HEK293 (cell line): ENCODE results near the gene RFXAP.

ENCODE experiments used
- CTCF ChIA-PET: fragments of 350-600 bp; formaldehyde crosslinking; extraction: SDS; loops from one replicate; lab custom pipeline; 2021; ENCODE audit warnings: antibody characterized with exemption; lab: Yijun Ruan, JAX
- POLR2A ChIA-PET: fragments of 300-600 bp; formaldehyde crosslinking; extraction: SDS; loops from one replicate; lab custom pipeline; 2020; ENCODE audit warnings: antibody characterized with exemption, inconsistent platforms; lab: Yijun Ruan, JAX
- H3K27ac ChIP-seq: fragments of 200-500 bp; sonication (Bioruptor generic); 2 replicates; pipeline ENCODE4 v1.5.1; 2014; ENCODE audit warnings: low read depth, low read length, control low read depth, inconsistent platforms; ENCODE audit errors: extremely low read depth
- H3K36me3 ChIP-seq, 2 experiments: fragments of 200-500 bp in 1 of 2; sonication (Bioruptor generic) in 1 of 2; 1 replicate in 1 of 2; 2 replicates in 1 of 2; pipeline ENCODE4 v1.5.1; 2014 to 2017; ENCODE audit warnings: inconsistent platforms in 2 of 2, low read length in 2 of 2; ENCODE audit not compliant: control insufficient read depth in 2 of 2, insufficient read depth in 1 of 2
- H3K4me1 ChIP-seq: fragments of 200-500 bp; sonication (Bioruptor generic); 2 replicates; pipeline ENCODE4 v1.5.1; 2014; ENCODE audit warnings: mild to moderate bottlenecking, low read length, inconsistent platforms; ENCODE audit not compliant: control insufficient read depth, insufficient read depth
- H3K4me3 ChIP-seq: 2 replicates; pipeline ENCODE4 v1.5.1; 2011; ENCODE audit warnings: low read depth, mild to moderate bottlenecking, control low read depth, low read length, moderate library complexity
- H3K9me3 ChIP-seq: fragments of 200-500 bp; sonication (Bioruptor generic); 2 replicates; pipeline ENCODE4 v1.5.1; 2014; ENCODE audit warnings: low read depth, low read length, inconsistent platforms; ENCODE audit not compliant: control insufficient read depth, insufficient read depth
- MYNN ChIP-seq: fragments of 450-650 bp; formaldehyde crosslinking; IDR thresholded peaks from 2 replicates; pipeline ENCODE4 v1.5.1; 2016; ENCODE audit warnings: missing biosample characterization, missing genetic modification characterization, borderline replicate concordance
- ZNF114 ChIP-seq: fragments of 450-650 bp; formaldehyde crosslinking; IDR thresholded peaks from 2 replicates; pipeline ENCODE4 v1.5.0; 2017; ENCODE audit warnings: missing biosample characterization, missing genetic modification characterization
- ZNF146 ChIP-seq: fragments of 450-650 bp; formaldehyde crosslinking; IDR thresholded peaks from 2 replicates; pipeline ENCODE4 v1.5.1; 2016; ENCODE audit warnings: missing biosample characterization, missing genetic modification characterization
- ZNF174 ChIP-seq: fragments of 450-650 bp; formaldehyde crosslinking; IDR thresholded peaks from 2 replicates; pipeline ENCODE4 v1.5.0; 2017; ENCODE audit warnings: missing biosample characterization, mild to moderate bottlenecking, missing genetic modification characterization
- ZNF274 ChIP-seq, 2 experiments: fragments of 200-500 bp in 1 of 2; fragments of 450-650 bp in 1 of 2; sonication (Bioruptor generic) in 1 of 2; formaldehyde crosslinking in 1 of 2; IDR thresholded peaks; 2 replicates each; pipeline versions ENCODE4 v1.5.1 to v1.6.1; 2014 to 2016; ENCODE audit warnings: borderline replicate concordance in 1 of 2, inconsistent platforms in 1 of 2, low read length in 1 of 2, missing biosample characterization in 1 of 2, missing genetic modification characterization in 1 of 2
- ZNF362 ChIP-seq: fragments of 450-650 bp; formaldehyde crosslinking; IDR thresholded peaks from 2 replicates; pipeline ENCODE4 v1.5.1; 2016; ENCODE audit warnings: missing biosample characterization, missing genetic modification characterization
- ZNF366 ChIP-seq: fragments of 450-650 bp; formaldehyde crosslinking; conservative IDR thresholded peaks from 2 replicates; pipeline ENCODE4 v1.5.1; 2016; ENCODE audit warnings: missing biosample characterization, missing genetic modification characterization
- ZNF629 ChIP-seq: fragments of 450-650 bp; formaldehyde crosslinking; IDR thresholded peaks from 2 replicates; pipeline ENCODE4 v1.5.1; 2017; ENCODE audit warnings: missing biosample characterization, missing genetic modification characterization
- ZNF664 ChIP-seq: fragments of 450-650 bp; formaldehyde crosslinking; IDR thresholded peaks from 2 replicates; pipeline ENCODE4 v1.5.1; 2016; ENCODE audit warnings: missing biosample characterization, missing genetic modification characterization
- ZNF704 ChIP-seq: fragments of 450-650 bp; formaldehyde crosslinking; IDR thresholded peaks from 2 replicates; pipeline ENCODE4 v1.5.1; 2016; ENCODE audit warnings: missing biosample characterization, missing genetic modification characterization
- ZSCAN16 ChIP-seq: fragments of 450-650 bp; formaldehyde crosslinking; IDR thresholded peaks from 2 replicates; pipeline ENCODE4 v1.5.1; 2016; ENCODE audit warnings: missing biosample characterization, missing genetic modification characterization
- ZSCAN23 ChIP-seq: fragments of 450-650 bp; formaldehyde crosslinking; IDR thresholded peaks from 2 replicates; pipeline ENCODE4 v1.5.1; 2016; ENCODE audit warnings: missing biosample characterization, missing genetic modification characterization
- TF ChIP-seq, protein P1 (sequence below): fragments of 450-650 bp; formaldehyde crosslinking; IDR thresholded peaks from 2 replicates; pipeline ENCODE4 v1.5.1; 2016; ENCODE audit warnings: missing biosample characterization, missing genetic modification characterization, borderline replicate concordance

The RFXAP gene

DNA sequence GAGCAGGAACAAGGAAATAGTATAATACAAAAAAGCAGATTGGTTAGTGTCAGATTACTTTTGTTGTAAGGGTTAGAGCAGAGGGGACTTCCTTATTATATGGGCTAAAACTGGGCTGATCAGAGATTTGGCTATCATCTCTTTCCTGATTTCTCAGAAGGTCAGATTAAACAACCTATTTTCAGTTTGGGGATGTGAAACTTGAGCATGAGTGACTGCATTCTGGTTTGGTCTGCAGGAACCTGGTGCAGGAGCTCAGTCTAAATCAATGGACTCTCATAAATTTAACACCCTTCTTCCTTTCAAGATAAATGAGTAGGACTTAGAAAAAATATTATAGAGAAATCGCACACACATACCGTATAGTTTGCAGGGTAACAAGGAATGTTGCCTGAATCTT lies 12.9 kb upstream of the RFXAP start (continued):
- TF ChIP-seq, protein P1, sequence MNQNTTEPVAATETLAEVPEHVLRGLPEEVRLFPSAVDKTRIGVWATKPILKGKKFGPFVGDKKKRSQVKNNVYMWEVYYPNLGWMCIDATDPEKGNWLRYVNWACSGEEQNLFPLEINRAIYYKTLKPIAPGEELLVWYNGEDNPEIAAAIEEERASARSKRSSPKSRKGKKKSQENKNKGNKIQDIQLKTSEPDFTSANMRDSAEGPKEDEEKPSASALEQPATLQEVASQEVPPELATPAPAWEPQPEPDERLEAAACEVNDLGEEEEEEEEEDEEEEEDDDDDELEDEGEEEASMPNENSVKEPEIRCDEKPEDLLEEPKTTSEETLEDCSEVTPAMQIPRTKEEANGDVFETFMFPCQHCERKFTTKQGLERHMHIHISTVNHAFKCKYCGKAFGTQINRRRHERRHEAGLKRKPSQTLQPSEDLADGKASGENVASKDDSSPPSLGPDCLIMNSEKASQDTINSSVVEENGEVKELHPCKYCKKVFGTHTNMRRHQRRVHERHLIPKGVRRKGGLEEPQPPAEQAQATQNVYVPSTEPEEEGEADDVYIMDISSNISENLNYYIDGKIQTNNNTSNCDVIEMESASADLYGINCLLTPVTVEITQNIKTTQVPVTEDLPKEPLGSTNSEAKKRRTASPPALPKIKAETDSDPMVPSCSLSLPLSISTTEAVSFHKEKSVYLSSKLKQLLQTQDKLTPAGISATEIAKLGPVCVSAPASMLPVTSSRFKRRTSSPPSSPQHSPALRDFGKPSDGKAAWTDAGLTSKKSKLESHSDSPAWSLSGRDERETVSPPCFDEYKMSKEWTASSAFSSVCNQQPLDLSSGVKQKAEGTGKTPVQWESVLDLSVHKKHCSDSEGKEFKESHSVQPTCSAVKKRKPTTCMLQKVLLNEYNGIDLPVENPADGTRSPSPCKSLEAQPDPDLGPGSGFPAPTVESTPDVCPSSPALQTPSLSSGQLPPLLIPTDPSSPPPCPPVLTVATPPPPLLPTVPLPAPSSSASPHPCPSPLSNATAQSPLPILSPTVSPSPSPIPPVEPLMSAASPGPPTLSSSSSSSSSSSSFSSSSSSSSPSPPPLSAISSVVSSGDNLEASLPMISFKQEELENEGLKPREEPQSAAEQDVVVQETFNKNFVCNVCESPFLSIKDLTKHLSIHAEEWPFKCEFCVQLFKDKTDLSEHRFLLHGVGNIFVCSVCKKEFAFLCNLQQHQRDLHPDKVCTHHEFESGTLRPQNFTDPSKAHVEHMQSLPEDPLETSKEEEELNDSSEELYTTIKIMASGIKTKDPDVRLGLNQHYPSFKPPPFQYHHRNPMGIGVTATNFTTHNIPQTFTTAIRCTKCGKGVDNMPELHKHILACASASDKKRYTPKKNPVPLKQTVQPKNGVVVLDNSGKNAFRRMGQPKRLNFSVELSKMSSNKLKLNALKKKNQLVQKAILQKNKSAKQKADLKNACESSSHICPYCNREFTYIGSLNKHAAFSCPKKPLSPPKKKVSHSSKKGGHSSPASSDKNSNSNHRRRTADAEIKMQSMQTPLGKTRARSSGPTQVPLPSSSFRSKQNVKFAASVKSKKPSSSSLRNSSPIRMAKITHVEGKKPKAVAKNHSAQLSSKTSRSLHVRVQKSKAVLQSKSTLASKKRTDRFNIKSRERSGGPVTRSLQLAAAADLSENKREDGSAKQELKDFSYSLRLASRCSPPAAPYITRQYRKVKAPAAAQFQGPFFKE (tag by site-specific recombination), result no peak
- TF ChIP-seq, all 188 proteins: peak for 0

DNA sequence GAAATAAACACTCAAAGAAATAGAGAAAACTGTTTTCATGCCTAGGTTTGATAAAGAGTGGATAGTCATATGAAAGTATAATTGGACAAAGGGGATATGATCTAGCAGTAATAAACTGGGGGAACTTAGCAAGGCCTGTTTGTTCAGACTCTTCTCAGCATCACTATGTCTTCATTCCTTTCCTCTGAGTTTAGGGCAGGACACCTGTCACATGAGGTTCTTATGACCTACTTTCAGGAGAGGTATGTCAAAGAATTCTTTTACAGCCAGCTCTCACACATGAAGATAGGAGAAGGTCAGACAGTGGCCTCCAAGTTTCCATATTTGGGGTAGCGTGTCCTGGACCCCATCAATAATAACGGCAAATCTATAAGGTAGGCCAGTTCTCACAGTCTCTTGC lies 11.4 kb upstream of the RFXAP start:
- no peaks in the 10 kb centered on the region for H3K4me1 ChIP-seq

DNA sequence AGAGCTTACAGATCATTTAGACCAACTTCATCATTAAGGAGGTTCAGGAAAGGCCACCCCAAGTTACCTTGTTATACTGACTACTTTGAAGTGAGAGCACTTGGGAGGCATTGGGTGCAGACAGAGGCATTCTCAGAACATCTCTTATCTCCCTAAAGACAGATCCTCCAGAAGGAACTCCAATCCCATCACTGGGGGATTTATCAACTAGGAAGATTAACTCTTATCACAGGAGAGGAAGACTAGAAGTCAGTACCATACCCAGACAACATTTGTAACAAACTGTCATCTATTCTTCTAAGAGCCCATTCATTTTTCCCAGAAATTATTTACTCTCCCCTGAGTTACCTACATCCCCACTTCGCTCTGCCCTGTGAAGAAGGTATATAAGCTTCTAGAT lies 5.8 kb upstream of the RFXAP start:
- H3K27ac ChIP-seq, result no peak overlapping the region
- no peaks in the 10 kb centered on the region for H3K9me3 ChIP-seq
- POLR2A ChIA-PET, result no interaction called here
- no peak overlapping the region for H3K4me3 ChIP-seq
- CTCF ChIA-PET, result no interaction called here
- TF ChIP-seq ZNF362 (tag by site-specific recombination) (no peak), MYNN (tag by site-specific recombination) (no peak)
- no peaks in the 10 kb centered on the region for H3K36me3 ChIP-seq
- H3K4me1 ChIP-seq, result peaks cover 4% of the 10 kb centered on the region; the same call in 1 of the 2 replicates

More for the DNA sequence above, 11.4 kb upstream of the RFXAP start:
- Histone ChIP-seq H3K4me3 (no peak overlapping the region), H3K36me3 (no peaks in the 10 kb centered on the region), H3K9me3 (no peaks in the 10 kb centered on the region), H3K27ac (no peak overlapping the region)
- CTCF ChIA-PET, result no interaction called here
- POLR2A ChIA-PET, result no interaction called here
- TF ChIP-seq ZSCAN16 (tag by site-specific recombination) (no peak), ZNF629 (tag by site-specific recombination) (no peak), ZNF146 (tag by site-specific recombination) (no peak), ZNF174 (tag by site-specific recombination) (no peak), ZNF704 (tag by site-specific recombination) (no peak), ZNF274 (IDR thresholded peaks at IDR 0.05; ENCODE audit: low read length) (no peak), ZNF274 (tag by site-specific recombination; IDR thresholded peaks at IDR 0.05; ENCODE audit: borderline replicate concordance) (no peak), ZSCAN23 (tag by site-specific recombination) (no peak), ZNF114 (tag by site-specific recombination) (no peak)

- no peak overlapping the region for H3K27ac ChIP-seq
- CTCF ChIA-PET, result interaction anchor here (0.5 to 1.4 kb wide), 3 partner anchors 8 to 78 kb away, joined by 3 to 5 read pairs (median 3); no protein-coding TSS in a partner anchor
- POLR2A ChIA-PET, result no interaction called here
- no peaks in the 10 kb centered on the region for H3K9me3 ChIP-seq
- no peaks in the 10 kb centered on the region for H3K36me3 ChIP-seq
- 0 out of 2 replicates have a peak, but pooled peaks have one; percentile 8 for TF ChIP-seq ZNF664 (tag by site-specific recombination)
- no peak for TF ChIP-seq ZNF366 (tag by site-specific recombination)
- H3K4me1 ChIP-seq, result peaks cover 4% of the 10 kb centered on the region; the same call in 1 of the 2 replicates
- H3K4me3 ChIP-seq, result no peak overlapping the region
Observed at GRCh38 chr13:36814465-36814864, 4.6 kb upstream of the RFXAP start.
